GM10266 (cell line): ENCODE measurements around the gene CAST.

Source experiments
- DNase-seq: peaks from one replicate; pipeline ENCODE4 v3.0.0; 2012; ENCODE audit errors: extremely low spot score
- CTCF ChIP-seq: IDR thresholded peaks from 2 replicates; pipeline ENCODE4 v1.5.1; 2012; ENCODE audit warnings: mild to moderate bottlenecking, low read depth; ENCODE audit not compliant: control insufficient read depth, insufficient read depth; ENCODE audit errors: missing control alignments

Gene CAST

DNA sequence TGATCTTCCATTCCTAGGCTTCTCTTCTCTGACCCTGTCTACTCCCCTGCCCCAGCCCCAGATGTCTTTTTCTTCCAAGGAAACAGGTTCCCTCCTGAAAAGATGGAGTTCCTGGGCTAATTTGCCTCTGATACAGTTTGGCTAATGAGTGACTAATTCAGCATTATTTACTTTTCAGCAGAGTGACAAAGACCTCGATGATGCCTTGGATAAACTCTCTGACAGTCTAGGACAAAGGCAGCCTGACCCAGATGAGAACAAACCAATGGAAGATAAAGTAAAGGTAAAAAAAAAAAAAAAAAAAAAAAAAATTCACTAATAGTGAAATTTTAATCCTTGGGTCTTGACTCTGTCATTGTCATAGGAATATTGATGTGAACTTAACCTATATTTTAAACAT is 102.9 kb downstream of the CAST start:
- TF ChIP-seq CTCF: no peak
- DNase-seq: no peak

GRCh38 chr5:96768708-96769251 is 106.6 kb downstream of the CAST start:
- no peak for DNase-seq

DNA sequence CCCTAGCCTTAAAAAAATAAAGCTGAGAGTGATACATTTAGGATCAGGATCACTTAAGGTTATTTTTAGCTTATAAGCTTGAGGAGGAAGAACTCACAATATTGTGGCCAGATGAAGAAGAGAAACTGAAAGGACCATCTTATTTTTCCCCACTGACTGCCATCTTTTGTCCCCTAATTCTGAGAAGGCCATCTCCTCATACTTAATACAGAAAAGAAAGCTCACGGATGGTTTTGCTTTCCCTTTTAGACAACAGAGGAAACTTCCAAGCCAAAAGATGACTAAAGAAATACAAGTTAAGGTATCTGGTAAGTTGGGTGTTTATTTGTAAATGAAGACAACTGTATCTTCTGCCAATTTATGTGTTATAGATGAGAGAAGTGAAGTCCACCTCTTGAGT is 109.2 kb downstream of the CAST start:
- TF ChIP-seq CTCF: no peak
- no peak for DNase-seq

More at GRCh38 chr5:96768708-96769251, 106.6 kb downstream of the CAST start:
- no peak for TF ChIP-seq CTCF

DNA sequence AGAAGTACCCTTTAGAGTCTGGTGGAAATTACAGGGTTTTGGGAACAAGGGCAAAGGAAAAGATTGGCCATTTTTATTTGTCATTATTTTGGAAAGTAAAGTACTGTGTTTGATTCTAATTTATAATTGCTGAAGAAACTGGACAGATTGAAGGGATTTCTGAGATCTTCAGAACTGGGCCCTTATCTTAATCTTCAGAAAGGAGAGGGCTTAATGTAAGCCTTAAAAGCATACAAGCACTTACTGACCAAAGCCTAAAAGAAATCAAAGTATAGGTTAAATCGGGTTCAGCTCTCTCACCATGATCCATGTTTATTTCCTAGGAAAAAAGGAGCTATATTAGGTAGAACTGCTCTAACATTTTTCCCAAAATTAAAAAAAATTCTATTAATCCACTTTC is 109.9 kb downstream of the CAST start:
- DNase-seq: no peak
- no peak for TF ChIP-seq CTCF

DNA sequence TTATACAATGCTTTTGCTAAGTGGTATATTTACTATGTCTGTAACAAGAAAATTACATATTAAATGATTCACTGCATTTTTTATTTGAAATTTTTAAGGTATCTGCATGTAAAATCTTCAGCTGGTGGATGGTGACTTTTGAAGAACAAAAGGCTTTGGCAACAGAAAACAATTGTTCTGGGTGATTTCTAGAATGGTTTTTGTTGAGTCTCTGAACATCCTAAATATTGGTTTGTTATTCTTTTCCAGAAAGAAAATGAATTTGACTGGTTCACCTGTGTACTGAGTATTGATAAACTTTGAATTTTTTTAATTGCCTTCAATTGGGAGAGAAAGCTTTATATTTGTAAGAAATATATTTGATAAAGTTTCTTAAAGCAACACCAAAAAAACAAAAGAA is 110.4 kb downstream of the CAST start:
- TF ChIP-seq CTCF: no peak
- DNase-seq: no peak

GRCh38 chr5:96775050-96775449 is 112.9 kb downstream of the CAST start:
- TF ChIP-seq CTCF: no peak
- no peak for DNase-seq

DNA sequence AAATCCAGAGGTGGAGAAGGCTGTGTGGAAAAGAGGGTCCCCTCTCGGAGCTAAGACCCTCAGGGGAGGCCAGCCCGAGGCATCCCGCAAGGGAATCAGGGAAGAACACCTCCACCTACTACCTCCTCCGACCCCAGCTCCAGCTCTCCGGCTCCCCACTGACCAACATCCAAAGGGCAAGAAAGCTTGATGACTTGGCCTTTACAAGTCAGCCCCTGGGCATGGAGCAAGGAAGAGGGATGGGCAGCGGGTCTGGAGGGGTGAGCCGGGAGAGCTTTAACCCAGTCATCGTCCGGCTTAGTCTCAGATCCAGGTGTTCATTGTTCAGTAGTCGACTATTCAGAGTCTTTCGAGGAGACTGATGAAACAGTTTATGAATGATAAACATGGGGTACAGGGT is 113.5 kb downstream of the CAST start:
- TF ChIP-seq CTCF: no peak
- DNase-seq: no peak
